Measurements from ENCODE around the gene CDC42EP3.

CDC42EP3 gene

DNA sequence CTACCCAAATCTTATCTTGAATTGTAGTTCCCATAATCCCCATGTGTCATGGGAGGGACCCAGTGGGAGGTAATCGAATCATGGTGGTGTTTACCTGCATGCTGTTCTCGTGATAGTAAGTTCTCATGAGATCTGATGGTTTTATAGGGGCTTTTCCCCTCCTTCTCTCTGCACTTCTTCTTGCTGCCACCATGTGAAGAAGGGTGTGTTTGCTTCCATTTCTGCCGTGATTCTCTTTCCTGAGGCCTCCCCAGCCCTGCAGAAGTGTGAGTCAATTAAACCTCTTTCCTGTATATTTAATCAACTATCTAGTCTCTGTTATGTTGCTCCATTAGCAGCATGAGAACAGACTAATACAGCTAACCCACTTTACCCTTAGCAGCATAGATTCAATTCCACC is 37.6 kb downstream of the CDC42EP3 start:
- no peak for DNase-seq

DNA sequence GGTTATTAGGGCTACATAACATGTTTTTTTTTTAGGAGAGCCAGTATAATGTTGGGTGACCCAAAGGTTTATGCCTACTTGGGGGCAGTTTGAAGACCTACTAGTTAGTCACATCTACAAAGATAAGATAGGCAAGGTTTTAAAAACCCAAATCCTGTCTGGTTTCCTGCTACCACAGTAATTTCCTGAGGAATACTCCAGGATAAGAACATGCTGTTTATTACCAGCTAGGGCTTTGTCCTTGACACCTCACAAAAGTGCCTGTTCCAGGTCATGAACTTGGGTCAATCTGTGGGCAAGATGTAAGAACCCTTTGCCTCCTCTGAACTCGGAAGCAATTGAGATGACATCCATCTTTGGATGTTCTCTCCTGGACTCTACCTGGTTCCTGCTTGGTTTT is 38.2 kb downstream of the CDC42EP3 start:
- DNase-seq = no peak

DNA sequence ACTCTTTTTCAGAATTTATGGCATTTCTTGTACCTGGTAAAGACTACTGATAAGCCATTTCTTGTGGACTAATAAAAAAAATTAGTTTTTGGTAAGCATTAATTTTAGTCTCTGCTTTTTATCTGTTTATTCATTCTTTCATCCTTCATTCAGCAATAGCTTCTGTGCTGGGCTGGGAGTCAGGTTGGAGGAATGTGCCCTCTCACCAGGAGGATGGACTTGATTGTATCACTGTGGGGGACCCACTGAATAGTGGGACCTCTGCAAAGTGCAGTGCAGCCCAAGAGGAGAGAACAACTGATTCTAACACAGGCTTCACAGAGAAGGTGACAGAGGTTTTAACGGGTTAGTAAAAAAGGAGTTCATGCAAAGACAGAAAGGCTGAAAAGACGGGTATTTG is 39.1 kb downstream of the CDC42EP3 start:
- DNase-seq = no peak

DNA sequence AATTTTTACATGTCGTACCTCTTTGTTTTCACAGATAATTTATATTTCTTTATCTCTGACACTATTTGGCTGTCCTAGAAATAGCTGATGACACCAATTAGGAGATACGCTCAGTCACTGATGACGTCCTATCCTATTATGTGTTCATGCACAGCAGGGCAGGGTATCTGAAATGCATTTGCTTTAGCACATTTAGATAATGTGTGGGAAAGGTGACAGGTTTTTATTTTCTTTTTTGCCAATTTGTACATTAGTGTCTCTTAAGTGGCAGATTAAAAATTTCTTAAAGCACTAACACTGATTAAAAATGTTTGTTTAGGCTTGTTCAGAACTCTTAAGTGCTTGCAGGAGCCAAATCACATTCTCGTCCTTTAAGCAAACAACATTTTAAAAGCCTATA is 39.7 kb downstream of the CDC42EP3 start:
- no peak for DNase-seq

DNA sequence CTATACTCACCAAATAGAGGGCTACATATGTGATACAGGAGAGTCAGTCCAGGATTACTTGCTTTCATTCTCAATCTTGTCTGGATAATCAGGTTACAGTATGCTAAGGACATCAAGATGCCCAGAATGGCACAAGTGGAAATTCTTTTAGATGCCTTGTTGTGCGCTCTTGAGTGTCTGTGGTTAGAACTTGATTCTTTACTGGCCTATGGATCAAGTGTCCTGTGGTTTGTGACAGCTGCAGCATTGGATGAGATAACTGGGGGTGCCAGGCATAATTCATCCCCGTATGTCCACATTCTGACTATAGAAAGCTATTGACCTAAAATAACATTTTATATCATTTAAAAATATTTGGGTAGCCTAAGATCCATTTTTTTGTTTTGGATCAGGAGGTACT is 40.1 kb downstream of the CDC42EP3 start:
- DNase-seq = no peak

DNA sequence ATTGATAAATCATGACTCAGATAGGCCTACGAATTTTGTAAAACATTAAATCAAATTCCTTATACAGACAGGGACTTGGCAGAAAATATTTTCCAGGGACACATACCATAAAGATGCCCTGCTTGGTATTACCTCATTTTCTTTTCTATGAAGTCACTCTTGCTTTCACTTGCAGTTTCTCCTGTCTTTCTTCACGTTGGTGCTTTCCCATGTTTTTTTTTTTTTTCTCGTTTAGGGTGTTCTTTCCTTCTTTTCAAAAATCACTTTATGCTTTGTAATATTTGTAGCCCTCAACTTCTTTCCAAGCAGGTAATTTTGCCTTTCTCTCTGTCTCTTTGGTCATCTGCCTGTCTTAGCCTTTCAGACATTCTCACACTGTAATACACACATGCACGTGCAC is 40.7 kb downstream of the CDC42EP3 start:
- DNase-seq = no peak

DNA sequence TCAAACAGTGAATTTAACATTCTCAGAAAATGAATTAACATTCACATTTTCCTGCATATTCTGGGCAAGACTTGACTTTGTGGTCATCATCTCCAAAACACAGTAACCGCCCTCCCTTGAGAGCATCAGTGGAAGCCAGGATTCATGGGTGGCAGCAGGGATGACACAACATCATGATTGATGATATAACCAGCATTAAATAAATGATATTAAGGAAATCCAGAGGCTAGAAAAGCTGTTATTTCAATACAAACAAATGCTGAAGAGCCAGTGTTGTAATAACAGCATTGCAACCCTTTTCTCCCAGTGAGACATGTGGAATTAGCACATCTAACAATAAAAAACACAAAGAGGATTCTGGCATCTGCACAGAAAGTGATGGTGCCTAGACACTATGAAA is 41.1 kb downstream of the CDC42EP3 start:
- DNase-seq = no peak

DNA sequence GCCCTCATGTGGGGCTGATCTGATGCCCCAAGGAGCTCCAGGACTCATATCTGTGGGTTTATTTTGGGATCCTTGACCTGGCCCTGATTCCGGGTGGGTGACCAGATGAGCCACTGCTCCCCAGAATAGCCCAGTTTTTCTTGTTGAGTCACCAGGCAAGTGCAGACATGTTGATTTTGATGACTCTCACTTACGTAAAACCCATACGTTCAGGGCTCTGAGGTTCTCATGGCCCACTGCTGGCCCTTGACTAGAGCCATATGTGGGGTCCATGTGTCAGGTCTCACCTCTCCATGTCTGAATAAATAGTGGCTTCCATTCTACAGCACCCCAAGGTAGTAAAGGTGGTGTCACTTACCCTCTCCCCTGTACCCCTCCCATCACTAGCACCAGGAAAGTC is 41.9 kb downstream of the CDC42EP3 start:
- DNase-seq = no peak

DNA sequence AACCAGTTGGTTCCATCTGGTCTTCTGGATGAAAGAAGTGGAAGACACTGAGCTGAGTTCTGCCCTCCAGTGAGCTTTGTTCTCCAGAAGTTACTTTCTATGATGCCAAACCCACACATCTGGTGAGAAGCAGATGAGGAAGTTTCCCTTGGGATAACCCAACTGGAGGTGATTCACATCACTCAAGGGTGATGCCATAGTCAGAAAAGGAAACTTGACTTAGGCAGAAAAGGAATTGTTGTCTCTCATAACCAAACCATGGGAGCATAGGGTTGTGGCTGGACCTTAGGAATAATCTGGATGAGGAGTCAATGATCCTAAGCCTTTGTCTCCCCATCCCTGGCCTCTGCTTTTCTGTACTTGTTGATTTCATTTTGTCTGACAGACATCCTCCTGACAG is 43.7 kb downstream of the CDC42EP3 start:
- DNase-seq = no peak

DNA sequence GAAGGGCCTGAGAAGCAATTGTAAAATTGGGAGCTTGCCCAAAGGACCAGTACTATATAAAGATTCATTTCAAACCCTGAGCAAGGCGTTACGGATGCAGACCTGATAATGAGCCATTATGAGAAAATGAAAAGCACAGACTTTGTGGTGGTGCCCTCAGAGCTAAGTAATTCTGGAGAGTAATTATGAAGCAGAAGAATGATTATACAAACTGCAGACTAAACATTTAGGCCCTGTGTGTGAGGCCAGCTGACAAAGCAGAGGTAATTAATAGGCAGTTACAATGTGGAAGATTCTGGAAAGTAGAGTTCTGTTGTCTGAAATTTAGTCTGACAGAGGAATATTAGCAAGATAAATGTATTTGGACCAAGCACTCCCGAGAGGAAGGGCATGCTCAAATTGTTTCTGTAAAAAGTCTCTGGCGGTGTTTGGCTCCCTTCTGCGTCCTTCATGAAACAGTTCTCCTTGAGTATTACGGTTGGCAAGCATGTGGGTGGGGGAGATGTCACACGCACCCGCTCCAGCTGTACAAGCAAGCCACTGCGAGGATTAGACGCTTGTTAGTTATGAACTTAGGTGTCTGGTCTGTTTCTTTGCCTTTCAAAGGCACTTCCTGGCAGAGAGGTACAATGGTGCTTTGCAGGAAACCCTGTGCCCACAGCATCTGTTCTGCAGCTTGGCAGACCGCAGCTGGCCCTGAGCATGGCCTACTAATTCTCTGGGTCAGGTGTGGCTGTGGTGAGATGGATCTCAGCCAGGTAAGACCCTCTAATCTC is 45.5 kb downstream of the CDC42EP3 start:
- DNase-seq = peak; percentile 80

DNA sequence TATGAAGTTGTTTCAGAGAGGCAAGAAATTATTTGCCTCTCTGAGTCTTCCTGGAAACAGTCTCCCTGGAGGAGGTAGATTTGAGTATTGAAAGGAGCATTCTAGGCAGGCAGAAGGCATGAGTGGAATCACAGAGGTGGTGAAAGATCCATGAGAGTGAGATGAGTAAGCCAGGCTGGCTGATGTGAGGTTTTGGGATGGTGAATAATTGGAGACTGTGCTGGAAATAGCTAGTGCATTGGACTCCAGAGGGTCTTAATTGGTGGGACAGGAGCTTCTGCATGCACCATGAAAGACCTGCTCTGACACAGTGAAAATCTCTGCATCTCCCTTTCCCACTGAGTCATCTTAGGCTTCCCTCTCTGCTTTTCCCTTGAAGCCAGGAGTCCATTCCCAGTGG is 46.3 kb downstream of the CDC42EP3 start:
- no peak for DNase-seq

DNA sequence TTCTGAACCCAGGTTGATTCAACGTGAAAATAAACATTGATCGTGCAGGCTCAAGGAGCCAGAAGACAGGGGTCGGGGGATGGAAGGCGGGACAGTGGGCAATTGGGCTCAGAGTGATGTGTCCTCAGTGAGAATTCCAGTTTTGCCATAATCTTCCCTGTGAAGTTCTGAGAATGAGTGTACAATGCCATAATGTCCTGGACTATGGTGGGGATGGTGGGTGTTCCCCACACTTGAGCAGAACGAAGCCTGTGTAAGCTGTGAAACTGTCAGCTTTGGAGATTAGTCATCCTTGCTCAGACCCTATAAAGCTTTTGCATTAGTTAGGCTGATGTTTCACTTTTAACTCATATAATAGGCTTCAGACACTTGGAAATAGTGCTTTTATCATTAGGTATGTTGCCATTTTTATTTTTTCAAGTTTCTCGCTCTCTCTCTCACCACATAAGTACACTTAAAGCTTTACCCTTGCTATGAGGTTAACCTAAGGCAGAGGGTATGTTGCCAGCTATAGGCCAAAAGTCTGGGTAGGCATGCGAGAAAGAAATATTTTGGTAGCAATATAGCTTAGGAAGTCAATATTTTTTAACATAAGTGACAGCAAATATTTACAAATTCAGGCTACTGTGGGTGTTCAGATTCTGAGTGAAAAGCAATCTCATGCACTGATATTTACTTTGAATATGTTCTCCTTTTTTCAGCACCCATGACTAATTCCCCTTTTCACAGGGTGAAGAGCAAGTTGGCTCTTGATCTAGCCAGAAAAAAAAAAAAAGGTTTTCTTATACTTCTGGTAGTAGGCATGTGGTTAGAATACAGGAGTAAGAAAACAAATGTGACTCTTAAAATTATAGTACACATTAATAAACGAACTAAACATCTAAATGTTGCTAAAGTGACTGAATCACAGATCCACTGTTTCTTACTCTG is 47.2 kb downstream of the CDC42EP3 start:
- DNase-seq = peak; percentile 50

DNA sequence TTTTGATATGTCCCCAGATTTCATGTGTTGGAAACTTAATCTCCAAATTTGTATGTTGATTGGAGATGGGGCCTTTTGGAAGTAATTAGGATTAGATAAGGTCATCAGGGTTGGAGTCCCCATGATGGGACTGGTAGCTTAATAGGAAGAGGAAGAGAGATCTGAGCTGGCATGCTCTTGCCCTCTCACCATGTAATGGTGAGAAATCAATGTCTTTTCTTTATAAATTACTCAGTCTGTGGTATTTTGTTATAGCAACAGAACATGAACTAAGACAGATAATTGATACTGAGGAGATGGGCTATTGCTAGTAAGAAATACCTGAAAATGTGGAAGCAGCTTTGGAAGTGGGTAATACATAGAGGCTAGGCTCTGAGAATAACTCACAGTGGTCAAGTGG is 48.0 kb downstream of the CDC42EP3 start:
- DNase-seq = no peak

DNA sequence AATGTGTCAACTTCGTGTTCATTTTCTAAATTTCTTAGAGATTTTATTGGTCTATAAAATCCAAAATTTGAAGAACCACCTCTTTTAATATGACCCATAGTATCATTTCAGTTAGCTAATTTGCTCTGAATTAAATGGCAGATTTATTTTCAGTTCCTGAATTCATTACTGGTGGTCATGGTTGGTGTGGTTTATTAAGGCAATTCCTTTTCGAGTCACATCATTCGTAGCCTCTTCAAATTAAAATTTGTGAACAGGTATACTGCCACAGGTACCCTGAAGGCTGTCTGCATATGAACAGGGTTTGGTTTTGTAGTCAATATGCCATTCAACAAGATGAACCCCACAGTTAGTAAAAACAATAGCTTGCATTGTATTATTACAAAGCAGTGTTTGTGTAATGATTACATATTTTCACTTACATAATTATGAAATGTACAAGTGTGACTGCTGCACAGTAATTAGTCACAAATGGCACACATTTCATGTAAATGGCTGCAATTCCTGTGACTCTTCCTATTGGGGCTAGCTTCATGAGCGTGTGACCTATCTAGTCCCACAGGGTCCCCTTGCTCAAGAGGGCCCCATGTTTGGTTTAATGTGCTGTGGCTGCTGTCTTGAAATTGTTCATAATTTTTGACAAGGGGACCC is 48.9 kb downstream of the CDC42EP3 start:
- no peak for DNase-seq

DNA sequence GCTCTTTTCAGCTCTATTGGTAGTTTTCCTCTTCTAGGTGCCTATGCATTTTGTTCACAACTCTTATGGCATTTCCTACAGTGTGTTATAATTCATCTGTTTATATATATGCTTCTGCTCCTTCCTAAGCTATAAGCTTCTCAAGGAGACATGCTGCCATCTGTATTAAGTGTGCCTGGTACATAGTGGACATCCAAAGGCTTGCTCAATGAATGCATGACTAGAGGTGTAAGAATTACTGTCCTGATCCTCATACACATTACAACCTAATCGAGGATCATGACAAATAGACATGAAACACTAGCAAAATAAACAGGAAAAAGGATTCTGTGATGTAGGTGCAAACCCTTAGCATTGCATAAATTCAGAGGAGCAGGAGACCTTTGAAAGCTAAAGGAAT is 50.2 kb downstream of the CDC42EP3 start:
- no peak for DNase-seq

DNA sequence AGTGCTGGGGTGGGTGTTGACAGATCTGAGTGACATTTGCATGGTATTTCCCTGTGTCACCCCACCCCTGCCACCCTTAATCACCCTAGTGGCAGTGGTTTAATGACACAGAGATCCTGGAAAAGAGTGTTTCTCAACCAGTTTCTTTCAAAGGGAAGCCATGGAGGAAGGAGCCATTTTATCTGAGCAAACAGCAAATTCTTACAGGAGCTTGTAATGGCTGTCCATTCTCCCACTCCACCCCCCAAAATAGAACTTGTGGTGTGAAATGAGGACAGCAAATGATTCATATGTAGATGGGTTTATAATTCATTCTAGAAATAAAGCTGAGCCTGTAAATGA is 51.5 kb downstream of the CDC42EP3 start:
- DNase-seq = no peak

DNA sequence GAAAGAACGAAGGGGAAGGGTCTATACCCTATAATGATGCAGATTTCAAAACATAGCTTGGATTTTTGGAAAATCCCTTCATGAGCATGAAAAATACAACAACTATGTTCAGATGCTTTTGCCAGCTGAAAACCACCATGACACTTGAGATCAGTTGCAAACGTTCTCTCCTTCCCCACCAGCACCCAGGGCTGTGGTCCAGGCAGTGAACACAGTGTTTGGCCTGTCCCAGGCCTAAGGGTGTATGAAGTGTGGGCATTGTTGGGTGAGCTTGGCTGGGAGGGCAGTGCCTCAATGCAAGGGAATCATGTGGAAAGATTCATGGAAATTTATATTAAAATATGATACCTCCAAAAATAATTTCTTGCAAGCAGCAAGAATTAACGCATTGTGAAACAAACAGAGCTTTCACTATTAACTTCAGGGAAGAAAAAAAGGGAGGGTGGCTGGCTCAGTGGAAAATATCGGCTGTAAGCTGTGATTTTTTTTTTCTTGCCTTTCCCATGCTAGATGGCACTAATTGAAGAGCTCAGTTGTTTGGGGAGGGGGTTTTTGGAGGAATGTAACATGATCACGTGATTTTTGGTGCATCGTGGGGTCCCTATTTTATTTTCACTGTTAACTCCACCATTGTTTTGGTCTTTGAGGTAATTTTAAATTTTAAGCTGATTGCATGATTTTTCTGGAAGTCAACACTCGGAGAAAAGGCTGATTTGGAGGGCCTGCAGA is 52.0 kb downstream of the CDC42EP3 start:
- no peak for DNase-seq

DNA sequence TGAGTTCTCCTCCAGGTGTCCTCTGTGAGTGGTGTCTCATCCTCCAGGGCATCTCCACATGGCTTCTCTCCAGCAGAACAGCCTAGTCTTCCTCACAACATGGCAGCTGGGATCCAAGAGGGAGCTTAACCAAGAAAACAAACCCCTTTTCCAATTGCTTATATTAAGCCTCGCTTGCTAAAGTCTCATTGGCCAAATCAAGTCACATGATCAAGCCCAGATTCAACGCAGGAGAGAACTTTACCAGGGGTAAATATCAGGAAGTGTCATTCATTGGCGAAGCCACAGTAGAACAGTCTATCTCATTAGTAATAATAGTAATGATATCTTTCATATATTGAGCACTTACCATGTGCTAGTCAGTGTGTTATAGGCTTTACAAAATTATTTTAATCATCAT is 53.1 kb downstream of the CDC42EP3 start:
- no peak for DNase-seq

DNA sequence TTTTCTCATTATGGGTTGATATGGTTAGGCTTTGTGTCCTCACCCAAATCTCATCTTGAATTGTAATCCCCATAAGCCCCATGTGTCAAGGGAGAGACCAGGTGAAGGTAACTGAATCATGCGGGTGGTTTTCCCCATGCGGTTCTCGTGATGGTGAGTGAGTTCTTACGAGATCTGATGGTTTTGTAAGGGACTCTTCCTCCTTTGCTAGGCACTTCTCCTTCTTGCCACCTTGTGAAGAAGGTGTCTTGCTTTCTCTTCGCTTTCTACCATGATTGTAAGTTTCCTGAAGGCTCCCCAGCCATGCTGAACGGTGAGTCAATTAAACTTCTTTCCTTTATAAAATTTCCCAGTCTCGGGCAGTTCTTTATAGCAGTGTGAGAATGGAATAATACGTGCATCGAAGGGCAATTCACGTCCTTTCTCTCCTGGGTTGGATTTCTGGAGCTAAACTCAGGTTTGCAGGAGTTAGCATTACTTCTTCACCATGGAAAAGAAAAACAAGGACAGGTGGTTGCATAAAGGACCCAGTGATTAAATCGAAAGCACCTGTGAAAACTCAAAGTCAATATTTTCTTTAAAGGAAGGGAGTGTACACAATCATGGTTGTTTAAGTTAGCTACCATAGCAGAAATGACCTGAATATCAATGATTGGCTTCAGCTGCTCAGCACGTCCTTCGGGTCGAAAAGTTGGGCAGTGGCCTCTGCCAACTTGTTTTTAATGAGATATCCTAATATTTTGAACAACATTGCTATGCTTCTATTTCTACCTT is 54.1 kb downstream of the CDC42EP3 start:
- no peak for DNase-seq

DNA sequence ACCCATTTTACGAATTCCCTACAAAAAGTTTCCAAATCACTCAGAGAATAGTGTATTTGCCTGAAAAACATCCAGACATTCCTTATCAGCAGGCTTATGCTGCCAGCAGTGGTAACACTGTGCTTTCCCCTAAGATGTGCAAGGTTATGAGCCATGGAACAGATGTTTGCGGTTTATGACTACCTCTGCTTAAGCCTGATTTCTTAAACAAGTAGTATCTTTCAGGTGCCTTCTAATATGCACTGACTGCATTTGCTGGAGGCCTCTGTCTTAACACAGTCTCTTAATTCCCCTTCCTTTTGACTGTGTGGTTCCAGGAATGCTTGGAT is 54.8 kb downstream of the CDC42EP3 start:
- DNase-seq = no peak

DNA sequence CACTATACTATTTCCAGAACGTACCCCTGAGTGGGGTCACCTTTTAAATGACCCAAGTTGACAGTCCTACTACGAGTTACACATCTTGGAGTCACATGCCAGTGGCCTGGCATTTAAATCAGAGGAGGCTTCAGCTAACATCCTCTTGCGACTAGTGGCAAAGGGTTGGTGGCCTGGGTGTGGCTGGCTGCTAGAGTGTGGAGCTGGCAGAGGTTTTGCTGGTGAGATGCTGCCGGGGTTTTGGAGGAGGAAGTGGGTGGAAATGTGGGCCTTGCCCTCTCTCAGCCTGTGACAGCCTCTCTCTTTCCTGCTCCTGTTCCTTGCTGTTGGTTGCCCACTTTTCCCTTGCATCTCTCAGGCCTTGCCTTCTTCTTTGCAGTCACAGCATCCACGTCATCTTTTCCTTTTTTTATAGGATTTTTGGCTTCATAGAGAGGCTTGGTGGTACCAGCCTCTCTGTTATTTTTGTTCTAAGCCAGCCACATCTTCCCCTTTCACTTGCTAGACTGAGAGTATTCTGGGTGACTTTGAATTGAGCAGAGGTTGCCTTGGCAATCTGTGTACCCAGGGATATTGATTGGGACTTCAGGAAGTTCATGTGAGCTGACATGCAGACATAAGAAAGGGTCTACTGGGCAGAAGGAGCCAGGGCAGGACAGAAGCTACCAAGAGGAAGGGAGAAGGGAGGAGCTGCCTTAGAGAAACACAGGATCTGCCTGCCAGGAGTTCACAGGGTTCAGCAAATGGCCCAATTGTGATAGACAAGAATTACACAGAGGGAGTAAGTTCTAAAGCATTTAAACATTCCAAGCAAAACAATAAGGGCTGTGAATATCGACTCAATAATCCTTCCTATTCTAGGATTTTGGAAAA is 55.4 kb downstream of the CDC42EP3 start:
- peak; percentile 77 for DNase-seq
